Liver (tissue), 9 donors: ENCODE data around the gene DIS3L2. TPM values are rescaled to one million over a fixed set of nuclear protein-coding genes. Genes with fewer than 3 reads are reported as not detected.

Source experiments
- DNase-seq: peaks from one replicate; pipeline ENCODE4 v3.0.0-alpha.2; 2017; ENCODE audit warnings: low spot score
- H3K27ac ChIP-seq, 2 donors: one replicate each; pipeline ENCODE4 v1.7.0; 2013; ENCODE audit warnings: inconsistent platforms in 2 of 2, low read length in 2 of 2, control low read depth in 1 of 2, low read depth in 1 of 2, mild to moderate bottlenecking in 1 of 2
- H3K27me3 ChIP-seq, 4 donors: one replicate each; pipeline versions ENCODE4 v1.6.1 to v1.7.0; 2013; ENCODE audit warnings: low read length in 3 of 4, inconsistent platforms in 1 of 4, mild to moderate bottlenecking in 1 of 4, moderate library complexity in 1 of 4; ENCODE audit not compliant: control insufficient read depth in 4 of 4, insufficient read depth in 4 of 4
- H3K36me3 ChIP-seq, 4 donors: one replicate each; pipeline versions ENCODE4 v1.6.1 to v1.7.0; 2013; ENCODE audit warnings: low read length in 3 of 4, mild to moderate bottlenecking in 3 of 4, low read depth in 1 of 4, moderate library complexity in 1 of 4; ENCODE audit not compliant: control insufficient read depth in 4 of 4, insufficient read depth in 3 of 4
- H3K4me1 ChIP-seq, 4 donors: one replicate each; pipeline versions ENCODE4 v1.6.1 to v1.7.0; 2013; ENCODE audit warnings: low read length in 3 of 4, mild to moderate bottlenecking in 3 of 4, moderate library complexity in 1 of 4; ENCODE audit not compliant: control insufficient read depth in 4 of 4, insufficient read depth in 4 of 4
- H3K4me3 ChIP-seq, 3 donors: one replicate each; pipeline versions ENCODE4 v1.6.1 to v1.7.0; 2013; ENCODE audit warnings: low read length in 3 of 3, control low read depth in 1 of 3, low read depth in 1 of 3, mild to moderate bottlenecking in 1 of 3
- H3K9ac ChIP-seq, 2 donors: one replicate each; pipeline ENCODE4 v1.7.0; 2013; ENCODE audit warnings: low read length in 2 of 2, mild to moderate bottlenecking in 2 of 2, moderate library complexity in 2 of 2, control low read depth in 1 of 2, low read depth in 1 of 2
- H3K9me3 ChIP-seq, 4 donors: one replicate each; pipeline versions ENCODE4 v1.6.1 to v1.7.0; 2013; ENCODE audit warnings: low read length in 3 of 4; ENCODE audit not compliant: control insufficient read depth in 4 of 4
- CTCF ChIP-seq: fragments of 150-350 bp; IDR thresholded peaks from 2 replicates; pipeline ENCODE4 v1.5.1; 2017; ENCODE audit warnings: improper control_type of control experiment, low read depth, low read length; ENCODE audit not compliant: missing input control
- EGR1 ChIP-seq, 2 donors: IDR thresholded peaks; 2 replicates each; pipeline ENCODE4 v1.6.1; 2016 to 2018; ENCODE audit warnings: antibody characterized with exemption in 2 of 2, low read depth in 2 of 2
- FOXA1 ChIP-seq: IDR thresholded peaks from 2 replicates; pipeline ENCODE4 v1.6.1; 2016; ENCODE audit warnings: antibody characterized with exemption
- FOXA2 ChIP-seq: IDR thresholded peaks from 2 replicates; pipeline ENCODE4 v1.6.1; 2016; ENCODE audit warnings: antibody characterized with exemption
- GABPA ChIP-seq, 2 donors: IDR thresholded peaks in 1 of 2; conservative IDR thresholded peaks in 1 of 2; 2 replicates each; pipeline ENCODE4 v1.6.1; 2016; ENCODE audit warnings: antibody characterized with exemption in 2 of 2, mild to moderate bottlenecking in 1 of 2, moderate library complexity in 1 of 2
- HNF4A ChIP-seq, 2 donors: conservative IDR thresholded peaks; 2 replicates each; pipeline ENCODE4 v1.6.1; 2016; ENCODE audit warnings: antibody characterized with exemption in 2 of 2, mild to moderate bottlenecking in 2 of 2
- HNF4G ChIP-seq: IDR thresholded peaks from 2 replicates; pipeline ENCODE4 v1.6.1; 2016; ENCODE audit warnings: antibody characterized with exemption
- NR2F2 ChIP-seq: IDR thresholded peaks from 2 replicates; pipeline ENCODE4 v1.6.1; 2016; ENCODE audit warnings: antibody characterized with exemption
- RAD21 ChIP-seq, 2 donors: IDR thresholded peaks; 2 replicates each; pipeline ENCODE4 v1.6.1; 2016; ENCODE audit warnings: antibody characterized with exemption in 2 of 2, mild to moderate bottlenecking in 2 of 2
- SP1 ChIP-seq: IDR thresholded peaks from 2 replicates; pipeline ENCODE4 v1.6.1; 2018; ENCODE audit warnings: antibody characterized with exemption, mild to moderate bottlenecking
- TAF1 ChIP-seq: conservative IDR thresholded peaks from 2 replicates; pipeline ENCODE4 v1.6.1; 2016; ENCODE audit warnings: antibody characterized with exemption, mild to moderate bottlenecking
- YY1 ChIP-seq: IDR thresholded peaks from 2 replicates; pipeline ENCODE4 v1.6.1; 2016; ENCODE audit warnings: antibody characterized with exemption, mild to moderate bottlenecking
- WGBS: extraction: QIAGEN DNeasy Blood & Tissue Kit; methylation state at CpG from one replicate; pipeline ENCODE4 v1.1.7; 2013; 5-methylcytosine and 5-hydroxymethylcytosine counted together
- polyA plus RNA-seq, 2 donors: library from polyadenylated mRNA; stranded (reverse) in 1 of 2; unstranded in 1 of 2; fragments of 200-250 nt in 1 of 2; fragments of >200 nt in 1 of 2; fragmentation: Nextera tagmentation in 1 of 2; extraction: Ambion mirVana in 1 of 2; gene quantifications; one replicate each; pipeline versions ENCODE4 v1.2.1 to v1.2.3, GENCODE V29; 2013 to 2015
- total RNA-seq, 2 donors: library from RNA; depleted of rRNA; stranded (reverse); fragments of >200 nt; gene quantifications; one replicate each; pipeline ENCODE4 v1.2.3, GENCODE V29; 2014
- TF ChIP-seq, protein P1 (sequence below): IDR thresholded peaks from 2 replicates; pipeline ENCODE4 v1.6.1; 2016; ENCODE audit warnings: antibody characterized with exemption, mild to moderate bottlenecking
- donor health status: healthy.
- donor health status: healthy.
- donor health status: healthy.
- donor health status: healthy.
- donor health status: healthy.

The DIS3L2 gene
- total and polyA plus RNA-seq, 4 donors, result 5.7 to 21.5 (median 8.8) TPM

DNA sequence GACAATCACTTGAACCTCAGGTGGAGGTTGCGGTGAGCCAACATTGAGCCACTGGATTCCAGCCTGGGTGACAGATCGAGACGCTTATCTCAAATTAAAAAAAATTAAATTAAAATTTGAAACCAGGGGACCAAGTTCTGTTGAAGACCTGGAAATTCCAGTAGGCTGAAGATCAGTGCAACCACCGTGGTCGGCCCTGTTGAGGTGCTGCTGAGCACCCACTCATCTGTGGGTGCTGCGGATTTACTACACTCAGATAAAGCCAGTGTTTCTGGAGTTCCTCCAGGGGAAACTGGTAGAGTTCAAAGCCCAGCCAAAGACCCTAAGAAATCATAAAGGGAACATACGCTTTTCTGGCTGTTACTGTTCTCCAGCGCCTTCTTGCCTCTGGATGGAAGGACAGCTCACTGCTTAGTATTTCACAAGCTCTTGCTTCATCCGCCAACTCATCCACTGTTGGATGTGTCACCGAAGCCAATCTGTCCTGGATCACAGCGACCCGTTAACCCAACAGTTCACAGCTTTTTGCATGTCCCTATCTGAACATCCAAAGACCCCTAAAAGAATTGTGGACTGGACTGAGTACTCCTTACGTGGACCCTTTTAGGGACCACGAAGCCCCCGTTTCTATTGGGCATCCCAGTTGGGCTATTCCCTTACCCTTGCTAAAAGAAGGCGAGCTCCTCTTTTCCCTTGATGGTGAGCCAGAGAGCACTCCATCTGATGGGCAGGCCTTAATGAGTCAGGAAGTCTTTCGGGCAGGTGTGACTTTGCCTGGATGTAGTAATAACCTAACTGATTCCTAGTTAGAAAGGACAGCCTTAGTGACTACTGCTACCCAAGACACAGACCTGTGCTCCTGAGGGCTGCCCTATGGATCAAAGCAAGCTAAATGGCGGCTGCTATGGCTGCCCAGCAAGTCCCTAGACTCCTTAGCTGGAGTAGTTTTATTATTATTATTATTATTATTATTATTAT is 411.0 kb downstream of the DIS3L2 start (continued):
- TF ChIP-seq, protein P1, sequence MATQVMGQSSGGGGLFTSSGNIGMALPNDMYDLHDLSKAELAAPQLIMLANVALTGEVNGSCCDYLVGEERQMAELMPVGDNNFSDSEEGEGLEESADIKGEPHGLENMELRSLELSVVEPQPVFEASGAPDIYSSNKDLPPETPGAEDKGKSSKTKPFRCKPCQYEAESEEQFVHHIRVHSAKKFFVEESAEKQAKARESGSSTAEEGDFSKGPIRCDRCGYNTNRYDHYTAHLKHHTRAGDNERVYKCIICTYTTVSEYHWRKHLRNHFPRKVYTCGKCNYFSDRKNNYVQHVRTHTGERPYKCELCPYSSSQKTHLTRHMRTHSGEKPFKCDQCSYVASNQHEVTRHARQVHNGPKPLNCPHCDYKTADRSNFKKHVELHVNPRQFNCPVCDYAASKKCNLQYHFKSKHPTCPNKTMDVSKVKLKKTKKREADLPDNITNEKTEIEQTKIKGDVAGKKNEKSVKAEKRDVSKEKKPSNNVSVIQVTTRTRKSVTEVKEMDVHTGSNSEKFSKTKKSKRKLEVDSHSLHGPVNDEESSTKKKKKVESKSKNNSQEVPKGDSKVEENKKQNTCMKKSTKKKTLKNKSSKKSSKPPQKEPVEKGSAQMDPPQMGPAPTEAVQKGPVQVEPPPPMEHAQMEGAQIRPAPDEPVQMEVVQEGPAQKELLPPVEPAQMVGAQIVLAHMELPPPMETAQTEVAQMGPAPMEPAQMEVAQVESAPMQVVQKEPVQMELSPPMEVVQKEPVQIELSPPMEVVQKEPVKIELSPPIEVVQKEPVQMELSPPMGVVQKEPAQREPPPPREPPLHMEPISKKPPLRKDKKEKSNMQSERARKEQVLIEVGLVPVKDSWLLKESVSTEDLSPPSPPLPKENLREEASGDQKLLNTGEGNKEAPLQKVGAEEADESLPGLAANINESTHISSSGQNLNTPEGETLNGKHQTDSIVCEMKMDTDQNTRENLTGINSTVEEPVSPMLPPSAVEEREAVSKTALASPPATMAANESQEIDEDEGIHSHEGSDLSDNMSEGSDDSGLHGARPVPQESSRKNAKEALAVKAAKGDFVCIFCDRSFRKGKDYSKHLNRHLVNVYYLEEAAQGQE, result no peak

DNA sequence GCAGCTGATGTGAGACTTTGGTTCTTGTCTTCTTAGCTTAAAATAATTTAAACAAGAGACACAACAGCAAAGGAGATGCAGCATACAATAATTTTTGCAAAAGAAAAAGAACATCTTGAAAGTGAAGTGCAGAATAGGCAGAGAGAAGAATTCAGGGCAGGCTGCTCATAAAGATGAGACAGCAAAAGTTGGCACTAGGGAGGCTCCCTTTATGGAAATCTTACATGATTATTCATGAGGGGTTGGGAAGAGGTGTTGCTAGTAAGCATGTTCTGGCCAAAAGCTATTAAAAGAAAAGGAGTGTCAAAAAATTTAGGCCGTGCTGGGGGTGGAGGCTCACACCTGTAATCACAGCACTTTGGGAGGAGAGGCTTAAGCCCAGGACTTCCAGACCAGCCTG is 412.8 kb downstream of the DIS3L2 start:
- no peaks in the 10 kb centered on the region for H3K9me3 ChIP-seq
- no peak overlapping the region for H3K9ac ChIP-seq
- H3K4me1 ChIP-seq, result no peaks in the 10 kb centered on the region
- TF ChIP-seq FOXA2, result no peak
- no peak for TF ChIP-seq EGR1 (IDR thresholded peaks at IDR 0.05; ENCODE audit: low read depth in 2 of 2)
- no peak for TF ChIP-seq NR2F2
- H3K4me3 ChIP-seq, result no peak overlapping the region
- no peak for DNase-seq
- no peak overlapping the region for H3K27ac ChIP-seq
- 94% methylated on average over 1 of the region's 1 CpG for WGBS
- no peaks in the 10 kb centered on the region for H3K27me3 ChIP-seq
- no peaks in the 10 kb centered on the region for H3K36me3 ChIP-seq

DNA sequence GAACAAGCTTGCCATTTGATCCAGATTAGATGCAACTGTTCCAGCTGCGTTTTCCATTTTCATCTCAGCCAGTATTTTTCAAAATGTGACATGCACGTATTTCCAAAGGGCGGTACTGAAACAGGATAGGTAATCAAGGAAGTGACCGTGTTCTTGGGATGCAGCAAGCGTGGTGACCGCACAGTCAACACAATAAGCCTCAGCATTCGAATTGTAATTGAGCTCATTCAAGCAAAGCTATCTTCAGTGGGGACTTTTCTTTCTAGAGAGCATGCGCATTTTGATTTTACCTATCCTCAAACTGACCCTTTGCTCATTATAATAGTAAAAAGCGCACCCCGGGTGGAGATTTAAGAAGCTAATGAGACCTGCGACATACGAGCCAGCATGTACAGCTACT is 413.7 kb downstream of the DIS3L2 start:
- Histone ChIP-seq H3K9me3 (no peaks in the 10 kb centered on the region), H3K36me3 (no peaks in the 10 kb centered on the region), H3K27ac (no peak overlapping the region), H3K9ac (no peak overlapping the region), H3K27me3 (no peaks in the 10 kb centered on the region), H3K4me1 (no peaks in the 10 kb centered on the region), H3K4me3 (no peak overlapping the region)
- TF ChIP-seq GABPA (IDR thresholded peaks at IDR 0.05 in 1 of 2, conservative IDR thresholded peaks at IDR 0.05 in 1 of 2) (no peak), HNF4A (conservative IDR thresholded peaks at IDR 0.05) (no peak), YY1 (no peak), SP1 (no peak), RAD21 (IDR thresholded peaks at IDR 0.05) (no peak), EGR1 (IDR thresholded peaks at IDR 0.05; ENCODE audit: low read depth in 2 of 2) (no peak), FOXA1 (no peak), CTCF (no peak), HNF4G (no peak), TAF1 (no peak), NR2F2 (no peak)
- TF ChIP-seq, protein P1, result no peak
- 80% methylated on average over 12 of the region's 12 CpGs for WGBS
- DNase-seq, result no peak
